ENCODE measurements around the gene GLS. TPM values are rescaled to one million over a fixed set of nuclear protein-coding genes. Genes with fewer than 3 reads are reported as not detected.
"Not testable (repeated sequence)": the region's sequence is repeated elsewhere in the genome, so short reads cannot be mapped to it uniquely, and the experiment has no call there.

GLS gene
- total RNA-seq, 2 donors from 2014 or later, result 221 to 318 TPM

GRCh38 chr2:190862571-190862991, 18.0 kb upstream of the GLS start:
- ATAC-seq, result peak; percentile 52 to 84
- no peak for DNase-seq (ENCODE audit: low spot score)
- H3K4me3 Mint-ChIP-seq, result peak overlapping the region; percentile 32
- peaks cover 23% of the 10 kb centered on the region for H3K36me3 Mint-ChIP-seq
- peaks cover 7 to 18% of the 10 kb centered on the region in 2 donors for H3K4me1 Mint-ChIP-seq (ENCODE audit: low read depth in 2 of 2)
- no peaks in the 10 kb centered on the region for H3K9me3 Mint-ChIP-seq
- H3K27me3 Mint-ChIP-seq, result peaks cover 0 to 3% of the 10 kb centered on the region in 2 donors
- H3K27ac Mint-ChIP-seq, result no peak overlapping the region

DNA sequence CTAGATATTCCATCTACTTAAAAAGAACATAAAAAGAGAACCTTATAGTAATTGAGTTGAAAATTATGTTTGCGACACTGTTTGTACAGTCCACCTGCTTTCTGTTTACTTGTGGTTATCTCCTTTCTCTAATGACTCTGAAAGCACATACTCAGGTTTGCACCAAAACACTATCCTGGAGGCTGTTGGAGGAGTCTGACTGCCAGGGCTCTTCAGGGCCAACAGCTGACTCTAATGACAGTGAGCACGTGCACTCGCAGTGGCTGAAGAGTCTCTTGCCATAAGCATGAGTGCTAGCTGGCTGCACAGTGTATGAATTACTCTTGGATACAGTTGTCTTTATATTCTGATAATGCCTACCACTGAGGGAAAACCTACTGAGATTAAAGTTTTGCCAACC, 16.7 kb upstream of the GLS start:
- DNase-seq (ENCODE audit: low spot score) (no peak), ATAC-seq (no peak)
- H3K4me1 Mint-ChIP-seq (ENCODE audit: low read depth in 2 of 2), result peaks cover 7 to 18% of the 10 kb centered on the region in 2 donors
- peaks cover 0 to 3% of the 10 kb centered on the region in 2 donors for H3K27me3 Mint-ChIP-seq
- H3K9me3 Mint-ChIP-seq, result no peaks in the 10 kb centered on the region
- peaks cover 23% of the 10 kb centered on the region for H3K36me3 Mint-ChIP-seq
- no peak overlapping the region for H3K27ac Mint-ChIP-seq
- H3K4me3 Mint-ChIP-seq, result no peak overlapping the region

GRCh38 chr2:190864375-190864774, 16.2 kb upstream of the GLS start:
- H3K36me3 Mint-ChIP-seq, result peaks cover 23% of the 10 kb centered on the region
- H3K27ac Mint-ChIP-seq, result no peak overlapping the region
- H3K27me3 Mint-ChIP-seq, result peaks cover 0 to 3% of the 10 kb centered on the region in 2 donors
- peaks cover 7 to 18% of the 10 kb centered on the region in 2 donors for H3K4me1 Mint-ChIP-seq (ENCODE audit: low read depth in 2 of 2)
- ATAC-seq (no peak), DNase-seq (ENCODE audit: low spot score) (no peak)
- no peak overlapping the region for H3K4me3 Mint-ChIP-seq
- H3K9me3 Mint-ChIP-seq, result no peaks in the 10 kb centered on the region

GRCh38 chr2:190867212-190867611, 13.4 kb upstream of the GLS start:
- Mint-ChIP-seq H3K4me3 (no peak overlapping the region), H3K9me3 (no peaks in the 10 kb centered on the region), H3K36me3 (peaks cover 4% of the 10 kb centered on the region), H3K27me3 (no peaks in the 10 kb centered on the region), H3K27ac (no peak overlapping the region), H3K4me1 (ENCODE audit: low read depth in 2 of 2) (peaks cover 7 to 15% of the 10 kb centered on the region in 2 donors)
- no peak for ATAC-seq
- no peak for DNase-seq (ENCODE audit: low spot score)

- no peak for DNase-seq (ENCODE audit: low spot score)
- no peak for ATAC-seq
- H3K9me3 Mint-ChIP-seq, result no peaks in the 10 kb centered on the region
- H3K4me1 Mint-ChIP-seq (ENCODE audit: low read depth in 2 of 2), result peaks cover under 1 to 8% of the 10 kb centered on the region in 2 donors
- no peaks in the 10 kb centered on the region for H3K36me3 Mint-ChIP-seq
- H3K27ac Mint-ChIP-seq, result no peak overlapping the region
- no peaks in the 10 kb centered on the region for H3K27me3 Mint-ChIP-seq
- no peak overlapping the region for H3K4me3 Mint-ChIP-seq
These were observed 12.8 kb upstream of the GLS start for GRCh38 chr2:190867832-190868231.

DNA sequence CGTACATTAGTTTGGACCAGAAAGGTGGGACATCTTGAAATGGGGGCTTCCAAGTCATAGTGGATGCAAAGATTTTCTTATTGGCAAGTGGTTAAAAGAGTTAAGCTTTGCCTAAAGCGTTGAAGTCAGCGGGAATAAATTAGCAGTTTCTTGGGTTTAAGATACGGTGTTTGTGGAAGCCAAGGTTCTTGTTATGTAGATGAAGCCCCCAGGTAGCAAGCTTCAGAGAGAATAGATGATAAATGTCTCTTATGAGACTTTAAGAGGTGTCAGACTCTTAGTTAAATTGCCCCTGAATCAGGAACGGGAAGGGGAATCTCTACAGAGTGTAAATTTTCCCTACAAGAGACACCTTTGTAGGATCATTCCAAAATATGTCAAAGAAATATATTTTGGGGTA, 10.9 kb upstream of the GLS start:
- DNase-seq (ENCODE audit: low spot score) (no peak), ATAC-seq (no peak)
- Mint-ChIP-seq H3K4me3 (no peak overlapping the region), H3K4me1 (ENCODE audit: low read depth in 2 of 2) (no peaks in the 10 kb centered on the region), H3K27ac (no peak overlapping the region), H3K36me3 (no peaks in the 10 kb centered on the region), H3K9me3 (no peaks in the 10 kb centered on the region), H3K27me3 (no peaks in the 10 kb centered on the region)

- ATAC-seq; H3K27ac Mint-ChIP-seq; DNase-seq (ENCODE audit: low spot score); H3K4me3 Mint-ChIP-seq; H3K36me3 Mint-ChIP-seq; H3K27me3 Mint-ChIP-seq; H3K9me3 Mint-ChIP-seq: not testable (repeated sequence)
- H3K4me1 Mint-ChIP-seq (ENCODE audit: low read depth in 2 of 2), result peaks cover 8 to 13% of the 10 kb centered on the region in 2 donors
These were observed 7.2 kb upstream of the GLS start for GRCh38 chr2:190873451-190873850.

GRCh38 chr2:190875891-190876290, 4.7 kb upstream of the GLS start:
- H3K4me1 Mint-ChIP-seq (ENCODE audit: low read depth in 2 of 2), result peaks cover 11 to 13% of the 10 kb centered on the region in 2 donors

DNA sequence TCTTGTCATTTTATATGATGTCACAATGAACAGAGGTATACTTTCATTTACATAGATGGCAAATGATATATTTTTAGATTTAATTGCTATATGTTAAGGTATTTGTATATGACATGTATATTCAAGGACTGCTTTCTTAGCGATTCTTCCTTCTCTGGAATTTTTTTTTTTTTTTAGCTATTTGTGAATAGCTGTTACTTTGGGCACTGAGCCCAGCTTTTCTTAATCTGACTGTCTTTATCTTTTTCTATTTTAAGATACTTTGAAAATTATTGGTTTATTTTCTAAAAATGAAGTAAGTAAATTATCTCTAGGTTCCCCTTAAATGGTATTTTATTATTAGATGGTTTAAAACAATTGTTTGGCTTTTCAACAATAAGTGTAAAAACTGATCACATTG, 4.0 kb upstream of the GLS start:
- no peak for DNase-seq (ENCODE audit: low spot score)
- Mint-ChIP-seq H3K9me3 (no peaks in the 10 kb centered on the region), H3K27me3 (no peaks in the 10 kb centered on the region), H3K36me3 (peaks cover 2% of the 10 kb centered on the region), H3K27ac (no peak overlapping the region), H3K4me1 (ENCODE audit: low read depth in 2 of 2) (peaks cover 11 to 13% of the 10 kb centered on the region in 2 donors), H3K4me3 (no peak overlapping the region)
- no peak for ATAC-seq

More at GRCh38 chr2:190875891-190876290, 4.7 kb upstream of the GLS start:
- Mint-ChIP-seq H3K9me3 (no peaks in the 10 kb centered on the region), H3K36me3 (no peaks in the 10 kb centered on the region), H3K27me3 (no peaks in the 10 kb centered on the region), H3K4me3 (no peak overlapping the region), H3K27ac (peak overlapping the region in 1 of 2 donors; percentile 68)
- no peak for DNase-seq (ENCODE audit: low spot score)
- ATAC-seq, result no peak

DNA sequence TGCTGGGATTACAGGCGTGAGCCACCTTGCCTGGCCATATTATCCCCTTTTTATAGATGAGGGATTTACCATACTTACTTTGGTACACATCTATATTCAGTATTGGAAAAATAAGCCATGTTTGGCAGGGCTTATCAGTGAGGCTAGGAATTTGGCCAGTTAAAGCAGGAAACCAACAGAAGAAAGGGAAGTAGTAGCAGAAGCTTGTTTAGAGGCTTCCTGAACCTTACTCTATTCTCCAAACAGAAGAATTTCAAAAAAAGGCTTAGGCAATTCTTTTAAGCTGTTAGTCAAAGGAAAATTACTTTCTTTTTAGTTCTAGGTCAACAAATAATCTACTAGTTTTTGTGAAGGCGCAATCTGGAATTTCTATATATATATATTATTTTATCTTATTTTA, 3.2 kb upstream of the GLS start:
- Mint-ChIP-seq H3K27ac (no peak overlapping the region), H3K9me3 (no peaks in the 10 kb centered on the region), H3K27me3 (no peaks in the 10 kb centered on the region), H3K4me3 (no peak overlapping the region), H3K4me1 (ENCODE audit: low read depth in 2 of 2) (peaks cover 15 to 18% of the 10 kb centered on the region in 2 donors), H3K36me3 (peaks cover 6% of the 10 kb centered on the region)
- DNase-seq (ENCODE audit: low spot score) (no peak), ATAC-seq (no peak)

DNA sequence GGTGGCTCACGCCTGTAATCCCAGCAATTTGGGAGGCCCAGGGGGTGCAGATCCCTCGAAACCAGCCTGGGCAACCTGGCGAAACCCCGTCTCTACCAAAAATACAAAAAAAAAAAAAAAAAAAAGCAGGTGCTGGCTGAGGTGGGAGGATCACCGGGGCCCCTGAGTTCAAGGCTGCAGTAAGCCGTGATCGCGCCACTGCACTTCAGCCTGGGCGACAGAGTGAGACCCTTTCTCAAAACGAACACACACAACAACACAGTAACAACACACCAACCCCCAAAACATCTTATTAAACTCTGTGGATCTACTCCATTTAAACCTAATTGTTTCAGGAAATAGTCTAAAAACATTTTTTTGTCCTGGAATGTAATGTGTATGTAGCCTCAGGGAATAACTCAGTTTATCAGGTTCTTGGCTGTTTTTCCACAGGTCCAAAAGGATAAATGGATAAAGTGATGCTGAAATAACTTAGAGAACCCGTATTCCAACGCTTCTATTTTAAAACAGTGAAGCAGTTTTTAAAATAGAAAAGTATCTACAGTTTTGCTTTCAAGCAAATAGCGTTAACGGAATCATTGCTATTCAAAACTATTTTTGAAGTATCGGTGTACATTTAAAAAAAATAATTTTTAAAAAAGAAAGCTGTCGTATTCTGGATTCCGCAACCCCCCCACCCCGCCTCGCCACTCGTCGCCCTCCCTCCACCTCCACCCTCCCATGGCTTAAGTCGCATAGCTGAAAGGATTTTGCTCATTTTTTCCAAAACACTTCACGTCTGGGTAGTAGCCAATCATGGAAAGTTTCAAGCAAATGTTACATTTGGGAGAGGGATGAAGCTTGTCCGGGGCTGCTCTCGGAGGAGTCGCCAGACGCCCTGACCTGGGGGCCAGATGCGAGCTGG, 895 bp upstream of the GLS start:
- Mint-ChIP-seq H3K9me3 (no peaks in the 10 kb centered on the region), H3K27ac (peak overlapping the region; percentile 97), H3K4me3 (peak overlapping the region; percentile 88), H3K27me3 (no peaks in the 10 kb centered on the region), H3K4me1 (ENCODE audit: low read depth in 2 of 2) (peaks cover 30 to 38% of the 10 kb centered on the region in 2 donors), H3K36me3 (peaks cover 16% of the 10 kb centered on the region)
- DNase-seq (ENCODE audit: low spot score) (no peak), ATAC-seq (no peak)

GRCh38 chr2:190881084-190881597, 520 bp downstream of the GLS start:
- Mint-ChIP-seq H3K9me3 (no peaks in the 10 kb centered on the region), H3K27me3 (no peaks in the 10 kb centered on the region), H3K4me3 (peak overlapping the region; percentile 92), H3K27ac (peak overlapping the region; percentile 97), H3K36me3 (peaks cover 16% of the 10 kb centered on the region), H3K4me1 (ENCODE audit: low read depth in 2 of 2) (peaks cover 30 to 36% of the 10 kb centered on the region in 2 donors)
- no peak for DNase-seq (ENCODE audit: low spot score)
- ATAC-seq, result peak in 1 of 2 donors; percentile 3

GRCh38 chr2:190881598-190882410, 1.2 kb downstream of the GLS start:
- peaks cover 16% of the 10 kb centered on the region for H3K36me3 Mint-ChIP-seq
- H3K9me3 Mint-ChIP-seq, result no peaks in the 10 kb centered on the region
- ATAC-seq (peak; percentile 54 to 60), DNase-seq (ENCODE audit: low spot score) (peak; percentile 81)
- H3K27ac Mint-ChIP-seq, result peak overlapping the region; percentile 97
- peaks cover 30 to 36% of the 10 kb centered on the region in 2 donors for H3K4me1 Mint-ChIP-seq (ENCODE audit: low read depth in 2 of 2)
- no peaks in the 10 kb centered on the region for H3K27me3 Mint-ChIP-seq
- H3K4me3 Mint-ChIP-seq, result peak overlapping the region; percentile 92

- H3K36me3 Mint-ChIP-seq, result peaks cover 16% of the 10 kb centered on the region
- no peak for DNase-seq (ENCODE audit: low spot score)
- ATAC-seq, result no peak
- H3K4me1 Mint-ChIP-seq (ENCODE audit: low read depth in 2 of 2), result peaks cover 30 to 37% of the 10 kb centered on the region in 2 donors
- H3K9me3 Mint-ChIP-seq, result no peaks in the 10 kb centered on the region
- H3K4me3 Mint-ChIP-seq, result peak overlapping the region; percentile 92
- H3K27ac Mint-ChIP-seq, result peak overlapping the region; percentile 97
- no peaks in the 10 kb centered on the region for H3K27me3 Mint-ChIP-seq
These were observed 1.8 kb downstream of the GLS start for GRCh38 chr2:190882411-190882766.
